ENCODE results near the gene MIA. TPM values are rescaled to one million over a fixed set of nuclear protein-coding genes. Genes with fewer than 3 reads are reported as not detected.
"Not testable (repeated sequence)": the region's sequence is repeated elsewhere in the genome, so short reads cannot be mapped to it uniquely, and the experiment has no call there.

The MIA gene
- total RNA-seq, 2 donors from 2014 or later, result 3.5 TPM; not detected in 1

DNA sequence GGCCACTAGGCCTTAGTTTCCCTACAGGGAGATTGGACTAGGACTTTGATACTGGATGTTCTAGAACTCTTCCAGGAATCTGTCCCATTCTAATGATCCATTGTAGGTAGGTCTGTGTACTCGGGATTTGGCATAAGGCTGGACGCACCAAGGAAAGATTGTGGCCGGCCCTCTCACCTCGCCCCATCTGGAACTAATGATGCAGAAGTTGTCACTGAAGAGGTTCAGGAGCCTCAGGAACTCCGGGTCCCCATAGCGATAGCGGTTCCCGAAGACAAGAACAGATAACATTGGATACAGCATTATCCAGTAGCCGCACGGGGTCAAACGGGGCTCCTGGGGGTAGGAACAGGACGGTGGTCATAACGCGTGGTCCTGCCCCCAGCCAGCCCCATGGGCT lies 34.8 kb downstream of the MIA start:
- no peak for DNase-seq (ENCODE audit: low spot score)
- TF ChIP-seq, protein P1, sequence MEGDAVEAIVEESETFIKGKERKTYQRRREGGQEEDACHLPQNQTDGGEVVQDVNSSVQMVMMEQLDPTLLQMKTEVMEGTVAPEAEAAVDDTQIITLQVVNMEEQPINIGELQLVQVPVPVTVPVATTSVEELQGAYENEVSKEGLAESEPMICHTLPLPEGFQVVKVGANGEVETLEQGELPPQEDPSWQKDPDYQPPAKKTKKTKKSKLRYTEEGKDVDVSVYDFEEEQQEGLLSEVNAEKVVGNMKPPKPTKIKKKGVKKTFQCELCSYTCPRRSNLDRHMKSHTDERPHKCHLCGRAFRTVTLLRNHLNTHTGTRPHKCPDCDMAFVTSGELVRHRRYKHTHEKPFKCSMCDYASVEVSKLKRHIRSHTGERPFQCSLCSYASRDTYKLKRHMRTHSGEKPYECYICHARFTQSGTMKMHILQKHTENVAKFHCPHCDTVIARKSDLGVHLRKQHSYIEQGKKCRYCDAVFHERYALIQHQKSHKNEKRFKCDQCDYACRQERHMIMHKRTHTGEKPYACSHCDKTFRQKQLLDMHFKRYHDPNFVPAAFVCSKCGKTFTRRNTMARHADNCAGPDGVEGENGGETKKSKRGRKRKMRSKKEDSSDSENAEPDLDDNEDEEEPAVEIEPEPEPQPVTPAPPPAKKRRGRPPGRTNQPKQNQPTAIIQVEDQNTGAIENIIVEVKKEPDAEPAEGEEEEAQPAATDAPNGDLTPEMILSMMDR (IDR thresholded peaks at IDR 0.05), result no peak
- H3K4me3 ChIP-seq, result peak overlapping the region; percentile 39 to 48
- H3K36me3 ChIP-seq, result peaks cover 32% of the 10 kb centered on the region
- H3K27ac ChIP-seq, result peak overlapping the region; percentile 62 to 74
- H3K9me3 ChIP-seq, result no peaks in the 10 kb centered on the region
- no peaks in the 10 kb centered on the region for H3K27me3 ChIP-seq
- peaks cover 0 to 70% of the 10 kb centered on the region in 2 donors for H3K4me1 ChIP-seq

DNA sequence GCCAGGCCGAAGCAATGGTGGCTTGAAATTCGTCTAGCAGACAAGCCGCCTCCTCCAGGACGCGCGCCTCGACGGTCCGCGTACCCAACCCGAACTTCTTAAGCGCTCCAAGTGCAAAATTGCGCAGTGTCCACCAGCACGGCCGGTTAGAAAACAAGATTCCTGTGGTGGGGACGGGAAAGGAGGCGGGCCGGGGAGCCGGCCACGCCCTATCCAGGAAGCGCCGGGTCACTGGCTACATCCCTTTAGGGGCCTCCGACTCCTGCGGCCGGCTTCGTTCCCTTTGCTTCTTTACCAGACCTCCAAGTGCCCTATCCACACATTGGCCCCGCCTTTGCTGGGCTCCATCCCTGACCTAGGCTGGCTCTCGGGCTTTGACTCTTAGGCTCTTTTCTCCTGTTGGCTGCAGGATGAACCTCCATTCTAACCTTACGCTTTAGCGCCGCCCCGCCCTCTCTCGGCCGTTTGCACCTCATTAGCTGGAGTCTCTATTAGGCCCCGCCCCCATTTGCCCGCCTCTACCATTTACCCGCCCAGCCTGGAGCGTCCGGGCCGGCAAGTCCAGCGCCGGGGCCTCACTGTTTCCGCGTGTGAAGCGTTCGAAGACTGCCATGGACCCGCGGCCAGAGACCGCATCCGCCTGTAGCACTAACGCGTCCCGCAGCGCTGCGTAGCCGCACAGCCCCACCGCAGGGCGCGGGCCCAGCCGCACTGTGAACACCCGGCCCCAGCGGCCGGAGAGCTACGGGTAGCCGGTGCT lies 35.5 kb downstream of the MIA start:
- Histone ChIP-seq H3K4me3 (peak overlapping the region; percentile 39 to 48), H3K4me1 (peaks cover 0 to 64% of the 10 kb centered on the region in 2 donors), H3K36me3 (peaks cover 32% of the 10 kb centered on the region), H3K27ac (peak overlapping the region; percentile 62 to 74)
- not testable (repeated sequence) for H3K27me3 ChIP-seq, H3K9me3 ChIP-seq
- peak; percentile 89 for DNase-seq (ENCODE audit: low spot score)
- TF ChIP-seq, protein P1 (IDR thresholded peaks at IDR 0.05), result peak in 1 of 2 donors; percentile 25

DNA sequence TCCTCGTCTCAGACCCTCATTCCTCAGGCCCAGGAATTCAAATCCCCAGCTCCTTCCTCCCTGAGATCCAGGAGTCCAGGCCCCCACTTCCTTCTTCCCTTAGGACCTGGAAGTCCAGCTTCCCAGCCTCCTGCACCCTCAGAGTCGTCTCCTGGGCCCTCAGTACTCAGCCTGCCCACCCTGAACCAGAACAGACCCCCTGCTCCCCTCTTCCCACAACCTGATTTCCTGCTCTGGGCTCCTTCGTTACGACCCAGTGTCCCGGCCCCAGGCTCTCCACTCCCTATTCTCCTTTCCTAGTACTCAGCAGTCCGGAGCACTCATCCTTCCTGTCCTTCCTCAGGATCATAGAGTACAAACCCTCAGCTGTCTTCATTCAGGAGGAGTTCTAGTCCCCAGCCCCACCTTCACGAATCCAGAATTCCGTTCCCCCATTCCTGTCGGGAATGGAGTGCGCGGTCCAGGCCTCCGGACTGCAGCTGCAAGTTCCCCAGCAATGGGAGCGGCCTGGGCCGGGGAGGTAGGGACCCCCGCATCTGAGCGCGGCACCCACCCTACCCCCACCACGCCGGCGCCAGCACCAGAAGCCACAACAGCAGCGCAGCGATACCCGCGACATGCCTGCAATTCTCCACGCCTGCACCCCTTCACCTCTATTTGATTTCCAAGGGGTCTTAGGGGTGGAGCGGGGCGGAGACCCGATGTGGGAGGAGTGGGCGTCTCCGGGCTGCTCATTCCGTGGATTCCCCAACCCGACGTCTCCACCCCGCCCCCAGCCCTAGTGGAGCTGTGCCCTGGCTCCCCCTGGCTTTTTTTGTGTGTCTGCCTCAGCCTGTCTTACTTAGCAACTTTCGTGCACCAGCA lies 36.4 kb downstream of the MIA start:
- no peaks in the 10 kb centered on the region for H3K9me3 ChIP-seq
- H3K36me3 ChIP-seq, result peaks cover 32% of the 10 kb centered on the region
- TF ChIP-seq, protein P1 (IDR thresholded peaks at IDR 0.05), result no peak
- peaks cover 0 to 55% of the 10 kb centered on the region in 2 donors for H3K4me1 ChIP-seq
- H3K27me3 ChIP-seq, result no peaks in the 10 kb centered on the region
- DNase-seq (ENCODE audit: low spot score), result no peak
- H3K27ac ChIP-seq, result peak overlapping the region; percentile 62 to 74
- peak overlapping the region; percentile 39 to 48 for H3K4me3 ChIP-seq

DNA sequence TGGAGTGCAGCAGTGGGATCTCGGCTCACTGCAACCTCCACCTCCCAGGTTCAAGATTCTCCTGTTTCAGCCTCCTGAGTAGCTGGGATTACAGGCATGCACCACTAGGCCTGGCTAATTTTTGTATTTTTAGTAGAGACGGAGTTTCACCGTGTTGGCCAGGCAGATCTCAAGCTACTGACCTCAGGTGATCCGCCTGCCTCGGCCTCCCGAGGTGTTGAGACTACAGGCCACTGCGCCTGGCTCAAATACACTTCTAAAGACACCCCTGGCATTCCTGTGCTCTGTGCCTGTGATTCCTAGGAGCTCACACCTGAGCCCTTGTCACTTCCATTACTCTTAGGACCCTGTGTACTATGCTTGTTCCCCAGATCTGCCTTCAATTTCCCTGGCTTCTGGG lies 37.2 kb downstream of the MIA start:
- not testable (repeated sequence) for H3K27me3 ChIP-seq; H3K27ac ChIP-seq; DNase-seq (ENCODE audit: low spot score); H3K9me3 ChIP-seq; H3K4me3 ChIP-seq
- Histone ChIP-seq H3K36me3 (peaks cover 24% of the 10 kb centered on the region), H3K4me1 (peaks cover 0 to 46% of the 10 kb centered on the region in 2 donors)

DNA sequence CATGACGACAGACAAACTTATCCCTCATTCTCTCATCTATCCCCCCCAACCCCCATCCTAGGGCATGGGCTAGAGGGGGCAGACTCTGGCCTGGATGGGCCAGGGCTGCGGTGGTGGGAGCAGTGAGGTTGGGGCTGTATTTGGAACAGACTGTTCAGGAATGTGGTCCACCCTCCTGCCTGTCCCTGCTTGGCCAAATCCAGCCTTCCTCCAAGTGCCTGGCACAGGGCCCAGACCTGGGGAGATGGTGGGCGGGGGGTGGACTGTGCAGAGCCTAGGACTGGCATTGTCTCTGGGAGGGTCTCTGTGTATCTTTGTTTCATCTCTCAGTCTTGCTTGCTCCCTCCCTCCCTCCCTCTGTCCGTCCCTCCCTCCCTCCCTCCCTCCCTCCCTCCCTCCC lies 37.9 kb downstream of the MIA start:
- Histone ChIP-seq H3K4me1 (peaks cover 0 to 40% of the 10 kb centered on the region in 2 donors), H3K27ac (no peak overlapping the region)
- DNase-seq (ENCODE audit: low spot score), result no peak

More for the DNA sequence above, 37.9 kb downstream of the MIA start:
- TF ChIP-seq, protein P1 (IDR thresholded peaks at IDR 0.05), result no peak
- no peak overlapping the region for H3K4me3 ChIP-seq
- peaks cover 18% of the 10 kb centered on the region for H3K36me3 ChIP-seq
- no peaks in the 10 kb centered on the region for H3K9me3 ChIP-seq
- no peaks in the 10 kb centered on the region for H3K27me3 ChIP-seq
